ENCODE results near the gene ARL4C. TPM values are rescaled to one million over a fixed set of nuclear protein-coding genes. Genes with fewer than 3 reads are reported as not detected.

Gene ARL4C
- total RNA-seq, 6 donors from 2014 or later, result 16.6 to 33.1 (median 20.1) TPM

- H3K9me3 ChIP-seq, result no peaks in the 10 kb centered on the region
- H3K27ac ChIP-seq, result peak overlapping the region; percentile 64 to 88 (median 84)
- peak overlapping the region; percentile 9 to 83 (median 76) for H3K4me3 ChIP-seq
- ATAC-seq (ENCODE audit: low FRiP score in 2 of 2) (no peak), DNase-seq (peak in 1 of 2 donors; percentile 62)
- H3K36me3 ChIP-seq, result no peaks in the 10 kb centered on the region
- peaks cover 20 to 34% (median 22%) of the 10 kb centered on the region in 4 donors for H3K4me1 ChIP-seq
- H3K27me3 ChIP-seq, result peaks cover 0 to 4% (median 0%) of the 10 kb centered on the region in 4 donors
- WGBS, 2 donors, result 8 to 10% methylated on average over 35 to 39 of the region's 40 CpGs
- TF ChIP-seq EP300 (IDR thresholded peaks at IDR 0.05) (no peak), CTCF (IDR thresholded peaks at IDR 0.05) (no peak), POLR2A (IDR thresholded peaks at IDR 0.05) (no peak), POLR2AphosphoS5 (IDR thresholded peaks at IDR 0.05) (no peak)
Observed at GRCh38 chr2:234495251-234496054, 1.4 kb downstream of the ARL4C start.

- H3K9me3 ChIP-seq, result no peaks in the 10 kb centered on the region
- H3K4me3 ChIP-seq, result peak overlapping the region in 3 of 4 donors; percentile 72 to 83 (median 81)
- TF ChIP-seq POLR2A (IDR thresholded peaks at IDR 0.05) (peak in 1 of 4 donors; percentile 30), POLR2AphosphoS5 (IDR thresholded peaks at IDR 0.05) (no peak)
- H3K36me3 ChIP-seq, result no peaks in the 10 kb centered on the region
- DNase-seq, result peak in 1 of 2 donors; percentile 61
- peaks cover 20 to 34% (median 22%) of the 10 kb centered on the region in 4 donors for H3K4me1 ChIP-seq
- H3K27ac ChIP-seq, result peak overlapping the region; percentile 8 to 88 (median 84)
- H3K27me3 ChIP-seq, result peaks cover 0 to 4% (median 0%) of the 10 kb centered on the region in 4 donors
- 28 to 32% methylated on average over 9 of the region's 9 CpGs for WGBS, 2 donors
- ATAC-seq (ENCODE audit: low FRiP score in 2 of 2), result no peak
Observed at GRCh38 chr2:234494361-234495250, 2.3 kb downstream of the ARL4C start.

GRCh38 chr2:234493796-234494195, 3.1 kb downstream of the ARL4C start:
- peak overlapping the region in 3 of 4 donors; percentile 15 to 81 (median 72) for H3K4me3 ChIP-seq
- H3K27ac ChIP-seq, result peak overlapping the region; percentile 19 to 88 (median 49)
- WGBS, 2 donors, result 50 to 52% methylated on average over 4 of the region's 4 CpGs
- H3K36me3 ChIP-seq, result no peaks in the 10 kb centered on the region
- ATAC-seq (ENCODE audit: low FRiP score in 2 of 2) (no peak), DNase-seq (no peak)
- H3K4me1 ChIP-seq, result peaks cover 20 to 34% (median 22%) of the 10 kb centered on the region in 4 donors
- H3K27me3 ChIP-seq, result peaks cover 0 to 4% (median 0%) of the 10 kb centered on the region in 4 donors
- H3K9me3 ChIP-seq, result no peaks in the 10 kb centered on the region
- TF ChIP-seq EP300 (IDR thresholded peaks at IDR 0.05), result no peak
- TF ChIP-seq CTCF (IDR thresholded peaks at IDR 0.05), result no peak
- TF ChIP-seq POLR2AphosphoS5 (IDR thresholded peaks at IDR 0.05), result no peak
- no peak for TF ChIP-seq POLR2A (IDR thresholded peaks at IDR 0.05)

- WGBS, 2 donors, result 78 to 81% methylated on average over 10 of the region's 10 CpGs
- Histone ChIP-seq H3K27me3 (peaks cover 0 to 4% (median 0%) of the 10 kb centered on the region in 4 donors), H3K36me3 (no peaks in the 10 kb centered on the region), H3K27ac (peak overlapping the region in 2 of 4 donors; percentile 7 to 41), H3K9me3 (no peaks in the 10 kb centered on the region), H3K4me3 (peak overlapping the region in 2 of 4 donors; percentile 72 to 81), H3K4me1 (peaks cover 20 to 34% (median 22%) of the 10 kb centered on the region in 4 donors)
- DNase-seq, result no peak
- no peak for TF ChIP-seq POLR2A (IDR thresholded peaks at IDR 0.05)
- TF ChIP-seq POLR2AphosphoS5 (IDR thresholded peaks at IDR 0.05), result no peak
- no peak for TF ChIP-seq EP300 (IDR thresholded peaks at IDR 0.05)
- no peak for TF ChIP-seq CTCF (IDR thresholded peaks at IDR 0.05)
- no peak for ATAC-seq (ENCODE audit: low FRiP score in 2 of 2)
Observed at GRCh38 chr2:234492717-234493485, 4.0 kb downstream of the ARL4C start.
